Kidney (tissue), 22 donors: Measurements from ENCODE around the gene TCEAL5. TPM values are rescaled to one million over a fixed set of nuclear protein-coding genes. Genes with fewer than 3 reads are reported as not detected.

Source experiments
- DNase-seq, 5 donors: peaks; one replicate each; pipeline ENCODE4 v3.0.0-alpha.2; 2013 to 2020
- FAIRE-seq: peaks from 2 replicates; lab custom pipeline; 2012; peaks lifted over from hg19 to GRCh38; lab: Jason Lieb, UNC
- H3K27ac ChIP-seq, 2 donors: one replicate each; pipeline ENCODE4 v1.7.0; 2013; ENCODE audit warnings: low read depth in 2 of 2, low read length in 2 of 2, inconsistent platforms in 1 of 2
- H3K27me3 ChIP-seq: one replicate; pipeline ENCODE4 v1.7.1; 2013; ENCODE audit warnings: low read length, inconsistent platforms; ENCODE audit not compliant: control insufficient read depth, insufficient read depth
- H3K36me3 ChIP-seq, 3 donors: one replicate each; pipeline versions ENCODE4 v1.7.0 to v1.7.1; 2013; ENCODE audit warnings: low read length in 3 of 3, control low read depth in 1 of 3, inconsistent platforms in 1 of 3; ENCODE audit not compliant: insufficient read depth in 3 of 3, control insufficient read depth in 2 of 3
- H3K4me1 ChIP-seq, 3 donors: one replicate each; pipeline versions ENCODE4 v1.7.0 to v1.7.1; 2013; ENCODE audit warnings: low read length in 3 of 3, inconsistent platforms in 1 of 3, low read depth in 1 of 3; ENCODE audit not compliant: control insufficient read depth in 2 of 3, insufficient read depth in 2 of 3
- H3K4me3 ChIP-seq, 3 donors: one replicate each; pipeline versions ENCODE4 v1.7.0 to v1.8.1; 2013; ENCODE audit warnings: low read length in 3 of 3, control low read depth in 1 of 3, inconsistent platforms in 1 of 3
- H3K9ac ChIP-seq, 3 donors: one replicate each; pipeline versions ENCODE4 v1.7.0 to v1.7.1; 2013; ENCODE audit warnings: low read length in 3 of 3, control low read depth in 1 of 3, inconsistent platforms in 1 of 3
- H3K9me3 ChIP-seq, 3 donors: one replicate each; pipeline versions ENCODE4 v1.7.0 to v1.7.1; 2013; ENCODE audit warnings: low read length in 3 of 3, control low read depth in 1 of 3, inconsistent platforms in 1 of 3; ENCODE audit not compliant: control insufficient read depth in 2 of 3, insufficient read depth in 1 of 3
- CTCF ChIP-seq: IDR thresholded peaks from 3 replicates; pipeline ENCODE4 v1.5.1; 2012; ENCODE audit warnings: mild to moderate bottlenecking, moderate library complexity, borderline replicate concordance; ENCODE audit not compliant: insufficient read depth; ENCODE audit errors: extremely low read depth
- intact Hi-C: fragments of 100-400 bp; cut with DNase I; formaldehyde crosslinking; loops from one replicate; pipeline ENCODE4 v1.11.1; 2022
- long read RNA-seq, 10 donors: library from polyadenylated mRNA in 1 of 10; unstranded in 1 of 10; transcript quantifications; one replicate each; pipeline ENCODE4 v2.0.0 and lab custom pipeline, GENCODE V29; 2021 to 2026
- polyA plus RNA-seq: library from polyadenylated mRNA; stranded (reverse); fragments of 350-450 nt; fragmentation: Illumina TruSeq; extraction: RNeasy Lipid Tissue Mini Kit (QIAGEN cat#74804); gene quantifications from one replicate; pipeline ENCODE4 v1.2.3, GENCODE V29; 2014; ENCODE audit warnings: low read depth, low replicate concordance; ENCODE audit not compliant: insufficient read depth
- total RNA-seq: library from RNA; stranded (reverse); fragmentation: NEBNext Ultra II Directional; extraction: Animal tissue kit (Norgen Biotek cat#: 25700); gene quantifications from one replicate; pipeline ENCODE4 v1.2.1, GENCODE V29; 2021
- donor health status: control.
- donor health status: control.
- donor health status: control.
- donor health status: control.
- donor health status: control.
- donor health status: DM: yes; HTN: yes; CAD: no.
- donor health status: Normal renal cell carcinoma (clear cell type).

Gene TCEAL5
- total RNA-seq (0.28 TPM), polyA plus RNA-seq (2.6 TPM)
- long read RNA-seq, donor 1, partial matches to known transcripts: 7 of 11 reads
- long read RNA-seq, donor 1, other reads (novel, unspliced or antisense): 0 of 11 reads
- long read RNA-seq, donor 2, partial matches to known transcripts: 135 of 139 reads
- long read RNA-seq, donor 2, other reads (novel, unspliced or antisense): 0 of 139 reads
- long read RNA-seq, donor 3, transcript TCEAL5-201 (3 exons, 1,168 nt): major isoform, 8 of 235 reads
- long read RNA-seq, donor 3, partial matches to known transcripts: 207 of 235 reads
- long read RNA-seq, donor 3, other reads (novel, unspliced or antisense): 20 of 235 reads
- long read RNA-seq, donor 4, partial matches to known transcripts: 231 of 283 reads
- long read RNA-seq, donor 4, other reads (novel, unspliced or antisense): 48 of 283 reads
- long read RNA-seq, donor 5: 0 reads
- long read RNA-seq, donor 6, transcript TCEAL5-201 (3 exons, 1,168 nt): major isoform, 14 of 661 reads
- long read RNA-seq, donor 6, partial matches to known transcripts: 518 of 661 reads
- long read RNA-seq, donor 6, other reads (novel, unspliced or antisense): 129 of 661 reads
- long read RNA-seq, donor 7: 0 reads
- long read RNA-seq, donor 8, transcript TCEAL5-201 (3 exons, 1,168 nt): major isoform, 7 of 346 reads
- long read RNA-seq, donor 8, partial matches to known transcripts: 262 of 346 reads
- long read RNA-seq, donor 8, other reads (novel, unspliced or antisense): 77 of 346 reads
- long read RNA-seq, donor 9, partial matches to known transcripts: 0 of 2 reads
- long read RNA-seq, donor 9, other reads (novel, unspliced or antisense): 0 of 2 reads
- long read RNA-seq, donor 10, transcript TCEAL5-201 (3 exons, 1,168 nt): major isoform, 8 of 8 reads
- long read RNA-seq, donor 10, partial matches to known transcripts: 0 of 8 reads
- long read RNA-seq, donor 10, other reads (novel, unspliced or antisense): 0 of 8 reads

GRCh38 chrX:103276581-103277002 lies at the start of gene TCEAL5:
TCEAL5 (minus strand) TSS chrX:103276750; CDS start chrX:103274563, 2,187 bp downstream.
- intact Hi-C loops: no loop called here
- peaks cover 2% of the 10 kb centered on the region for H3K27me3 ChIP-seq
- H3K9ac ChIP-seq: peak within 1 kb of the TSS in 1 of 3 donors; percentile 36
- FAIRE-seq (no peak), DNase-seq (peak in 4 of 5 donors; percentile 65 to 82 (median 72))
- H3K4me1 ChIP-seq: no peaks in the 10 kb centered on the region
- no peaks in the 10 kb centered on the region for H3K9me3 ChIP-seq
- H3K27ac ChIP-seq: no peak within 1 kb of the TSS
- peak within 1 kb of the TSS in 2 of 3 donors; percentile 5 to 73 for H3K4me3 ChIP-seq
- no peak for TF ChIP-seq CTCF
- no peaks in the 10 kb centered on the region for H3K36me3 ChIP-seq

GRCh38 chrX:103311399-103311780 lies 34.8 kb upstream of the TCEAL5 start:
- FAIRE-seq (peak; percentile 62), DNase-seq (no peak)
- intact Hi-C loops: no loop called here
- Histone ChIP-seq H3K4me1 (no peaks in the 10 kb centered on the region), H3K27ac (no peak overlapping the region), H3K9me3 (no peaks in the 10 kb centered on the region), H3K27me3 (no peaks in the 10 kb centered on the region), H3K36me3 (no peaks in the 10 kb centered on the region), H3K4me3 (peak overlapping the region in 1 of 3 donors; percentile 61), H3K9ac (no peak overlapping the region)
- no peak for TF ChIP-seq CTCF

GRCh38 chrX:103310555-103311398 lies 34.2 kb upstream of the TCEAL5 start, which contains the start of gene BEX2:
BEX2 (minus strand) TSS chrX:103310990; CDS start chrX:103309976, 1,014 bp downstream.
- Histone ChIP-seq H3K9ac (peak within 1 kb of the TSS in 1 of 3 donors; percentile 67), H3K27ac (peak within 1 kb of the TSS in 1 of 2 donors; percentile 34), H3K9me3 (no peaks in the 10 kb centered on the region), H3K27me3 (no peaks in the 10 kb centered on the region), H3K4me3 (peak within 1 kb of the TSS; percentile 48 to 61 (median 52)), H3K36me3 (no peaks in the 10 kb centered on the region), H3K4me1 (no peaks in the 10 kb centered on the region)
- intact Hi-C loops: no loop called here
- FAIRE-seq: no peak
- no peak for TF ChIP-seq CTCF
- peak; percentile 89 to 93 (median 90) for DNase-seq
